Thyroid gland (tissue), 4 donors: ENCODE data around the gene TLR5.

Source experiments
- CTCF ChIP-seq, 6 experiments: fragments of 200-600 bp in 3 of 6; fragments of 450-650 bp in 3 of 6; sonication (generic) in 3 of 6; IDR thresholded peaks; one replicate each; pipeline ENCODE4 v1.5.1; 2016 to 2019; ENCODE audit warnings: antibody characterized with exemption in 6 of 6, mild to moderate bottlenecking in 2 of 6, inconsistent platforms in 1 of 6, moderate library complexity in 1 of 6
- POLR2A ChIP-seq, 2 donors: fragments of 450-650 bp; IDR thresholded peaks; one replicate each; pipeline ENCODE4 v1.6.1; 2017; ENCODE audit warnings: antibody characterized with exemption in 2 of 2, mild to moderate bottlenecking in 2 of 2, moderate library complexity in 1 of 2

DNA sequence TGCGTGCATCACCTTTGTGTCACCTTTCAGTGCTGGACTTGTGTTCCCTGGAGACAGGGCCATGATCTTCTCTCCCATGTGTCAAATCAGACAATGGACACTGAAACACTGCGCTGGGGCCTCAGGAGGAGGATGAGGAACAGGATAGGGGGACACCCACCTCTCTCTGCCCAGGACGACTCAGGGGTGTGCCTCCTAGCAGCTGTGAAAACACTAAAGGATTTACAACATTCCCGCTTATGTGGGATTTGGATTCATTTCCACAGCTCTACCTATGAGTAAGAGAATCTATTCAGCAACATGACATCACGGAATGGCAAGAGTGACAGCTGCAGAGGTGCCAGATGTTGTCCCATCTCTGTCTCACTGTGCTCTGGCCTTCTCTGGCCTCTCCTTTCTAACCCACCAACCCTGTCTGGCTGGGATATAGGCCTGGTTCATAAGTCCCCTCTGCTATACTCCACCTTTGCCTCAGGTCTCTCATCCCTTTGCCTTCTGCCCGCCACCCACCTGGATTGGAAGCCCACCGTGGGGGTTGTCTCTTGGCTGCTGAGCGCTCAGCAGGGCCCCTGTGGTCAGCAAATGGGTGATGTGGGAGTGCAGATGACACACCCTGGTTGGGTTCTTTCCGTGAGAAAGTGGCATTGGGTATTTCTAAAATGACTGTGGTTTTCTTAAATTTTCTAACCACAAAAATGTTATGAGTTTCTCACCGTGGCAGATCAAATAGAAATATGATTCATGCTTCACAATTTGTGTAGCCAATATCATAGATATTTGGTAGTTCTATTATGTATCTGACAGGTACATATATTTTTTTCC lies 47.1 kb upstream of the TLR5 start:
- no peak for TF ChIP-seq POLR2A (IDR thresholded peaks at IDR 0.05)
- no peak for TF ChIP-seq CTCF (IDR thresholded peaks at IDR 0.05)
